Measurements from ENCODE around the gene DNAJC10.
"Not testable (repeated sequence)": the region's sequence is repeated elsewhere in the genome, so short reads cannot be mapped to it uniquely, and the experiment has no call there.

DNAJC10 gene

DNA sequence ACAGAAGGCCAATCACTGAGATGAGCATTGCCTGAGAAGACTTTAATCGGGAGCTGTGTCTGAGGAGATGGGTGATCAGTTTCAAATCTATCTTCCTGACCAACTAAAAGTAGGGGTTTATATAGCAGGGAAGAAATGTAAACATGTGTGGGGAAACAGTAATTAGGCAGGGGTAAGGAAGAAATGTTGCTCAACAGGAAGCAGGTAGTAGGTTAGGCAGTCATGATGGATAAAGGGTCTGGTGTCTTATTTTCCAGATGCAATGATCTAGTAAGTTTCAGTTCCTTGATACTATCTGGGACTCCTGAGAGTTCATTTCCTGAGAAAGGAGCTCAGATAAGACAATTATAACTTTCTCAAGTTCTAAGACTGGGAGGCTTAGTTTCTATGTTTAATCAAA lies 33.8 kb upstream of the DNAJC10 start:
- Histone ChIP-seq H3K27me3 (ENCODE audit: insufficient read depth, low read length, poor library complexity, severe bottlenecking) (no peaks in the 10 kb centered on the region), H3K36me3 (ENCODE audit: insufficient read depth, low read length) (no peaks in the 10 kb centered on the region), H3K9me3 (ENCODE audit: insufficient read depth, low read depth, low read length) (no peaks in the 10 kb centered on the region), H2AFZ (ENCODE audit: low read length) (peak overlapping the region; percentile 37; the same call in 1 of the 2 replicates), H4K20me1 (ENCODE audit: insufficient read depth, low read length, poor library complexity, severe bottlenecking) (no peaks in the 10 kb centered on the region), H3K4me3 (ENCODE audit: low read length, poor library complexity, severe bottlenecking) (no peak overlapping the region), H3F3A (ENCODE audit: low read depth) (no peaks in the 10 kb centered on the region), H3K9me2 (replicated peaks; ENCODE audit: low read depth, low read length) (no peaks in the 10 kb centered on the region), H3K79me2 (ENCODE audit: insufficient read depth, low read length) (no peaks in the 10 kb centered on the region), H3K4me1 (ENCODE audit: insufficient read depth, low read length, poor library complexity, severe bottlenecking) (no peaks in the 10 kb centered on the region), H3K4me2 (ENCODE audit: low read depth, low read length, poor library complexity, severe bottlenecking) (no peak overlapping the region), H3K9ac (ENCODE audit: low read depth, low read length, poor library complexity, severe bottlenecking) (no peak overlapping the region)
- TF ChIP-seq EZH2phosphoT487 (IDR thresholded peaks at IDR 0.05; ENCODE audit: borderline replicate concordance): no peak
- TF ChIP-seq, protein P1, sequence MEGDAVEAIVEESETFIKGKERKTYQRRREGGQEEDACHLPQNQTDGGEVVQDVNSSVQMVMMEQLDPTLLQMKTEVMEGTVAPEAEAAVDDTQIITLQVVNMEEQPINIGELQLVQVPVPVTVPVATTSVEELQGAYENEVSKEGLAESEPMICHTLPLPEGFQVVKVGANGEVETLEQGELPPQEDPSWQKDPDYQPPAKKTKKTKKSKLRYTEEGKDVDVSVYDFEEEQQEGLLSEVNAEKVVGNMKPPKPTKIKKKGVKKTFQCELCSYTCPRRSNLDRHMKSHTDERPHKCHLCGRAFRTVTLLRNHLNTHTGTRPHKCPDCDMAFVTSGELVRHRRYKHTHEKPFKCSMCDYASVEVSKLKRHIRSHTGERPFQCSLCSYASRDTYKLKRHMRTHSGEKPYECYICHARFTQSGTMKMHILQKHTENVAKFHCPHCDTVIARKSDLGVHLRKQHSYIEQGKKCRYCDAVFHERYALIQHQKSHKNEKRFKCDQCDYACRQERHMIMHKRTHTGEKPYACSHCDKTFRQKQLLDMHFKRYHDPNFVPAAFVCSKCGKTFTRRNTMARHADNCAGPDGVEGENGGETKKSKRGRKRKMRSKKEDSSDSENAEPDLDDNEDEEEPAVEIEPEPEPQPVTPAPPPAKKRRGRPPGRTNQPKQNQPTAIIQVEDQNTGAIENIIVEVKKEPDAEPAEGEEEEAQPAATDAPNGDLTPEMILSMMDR (conservative IDR thresholded peaks at IDR 0.05; ENCODE audit: low read length): no peak

DNA sequence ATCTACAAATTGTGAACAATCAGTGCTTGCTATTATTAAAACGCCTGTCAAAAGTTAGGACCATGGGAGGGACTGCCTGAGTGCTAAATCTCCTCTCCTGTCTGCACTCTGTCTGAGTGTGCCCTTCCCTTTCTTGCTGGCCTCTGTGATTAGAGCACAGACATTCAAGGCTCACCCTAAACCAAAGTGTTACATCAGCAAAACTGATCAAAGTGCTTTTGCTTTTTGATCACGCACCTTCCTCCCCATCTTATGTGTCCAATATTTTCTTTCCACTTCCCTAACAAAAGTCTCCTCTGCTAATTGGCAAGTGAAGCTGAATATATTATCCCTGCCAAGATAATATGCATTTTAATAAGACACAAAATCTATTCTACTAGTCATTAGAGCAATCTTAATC lies 30.5 kb upstream of the DNAJC10 start:
- Histone ChIP-seq H3K4me1 (ENCODE audit: insufficient read depth, low read length, poor library complexity, severe bottlenecking) (no peaks in the 10 kb centered on the region), H3K36me3 (ENCODE audit: insufficient read depth, low read length) (no peaks in the 10 kb centered on the region), H3K27me3 (ENCODE audit: insufficient read depth, low read length, poor library complexity, severe bottlenecking) (no peaks in the 10 kb centered on the region), H4K20me1 (ENCODE audit: insufficient read depth, low read length, poor library complexity, severe bottlenecking) (no peaks in the 10 kb centered on the region), H3K9me3 (ENCODE audit: insufficient read depth, low read depth, low read length) (no peaks in the 10 kb centered on the region), H3K9me2 (replicated peaks; ENCODE audit: low read depth, low read length) (no peaks in the 10 kb centered on the region), H3F3A (ENCODE audit: low read depth) (no peaks in the 10 kb centered on the region), H3K4me2 (ENCODE audit: low read depth, low read length, poor library complexity, severe bottlenecking) (no peak overlapping the region), H3K9ac (ENCODE audit: low read depth, low read length, poor library complexity, severe bottlenecking) (no peak overlapping the region), H3K79me2 (ENCODE audit: insufficient read depth, low read length) (no peaks in the 10 kb centered on the region), H2AFZ (ENCODE audit: low read length) (no peak overlapping the region), H3K4me3 (ENCODE audit: low read length, poor library complexity, severe bottlenecking) (no peak overlapping the region)
- no peak for TF ChIP-seq EZH2phosphoT487 (IDR thresholded peaks at IDR 0.05; ENCODE audit: borderline replicate concordance)
- TF ChIP-seq, protein P1 (conservative IDR thresholded peaks at IDR 0.05; ENCODE audit: low read length): no peak

DNA sequence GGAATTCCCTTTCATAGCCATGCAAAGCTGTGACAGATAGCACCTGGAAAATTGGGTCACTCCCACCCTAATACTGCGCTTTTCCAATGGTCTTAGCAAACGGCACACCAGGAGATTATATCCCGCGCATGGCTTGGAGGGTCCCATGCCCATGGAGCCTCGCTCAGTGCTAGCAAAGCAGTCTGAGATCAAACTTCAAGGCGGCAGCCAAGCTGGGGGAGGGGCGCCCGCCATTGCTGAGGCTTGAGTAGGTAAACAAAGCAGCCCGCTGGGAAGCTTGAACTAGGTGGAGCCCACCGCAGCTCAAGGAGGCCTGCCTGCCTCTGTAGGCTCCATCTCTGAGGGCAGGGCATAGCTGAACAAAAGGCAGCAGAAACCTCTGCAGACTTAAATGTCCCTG lies 29.3 kb upstream of the DNAJC10 start:
- not testable (repeated sequence) for H3K4me1 ChIP-seq (ENCODE audit: insufficient read depth, low read length, poor library complexity, severe bottlenecking); H3K36me3 ChIP-seq (ENCODE audit: insufficient read depth, low read length); H3K79me2 ChIP-seq (ENCODE audit: insufficient read depth, low read length); H2AFZ ChIP-seq (ENCODE audit: low read length); H3K4me2 ChIP-seq (ENCODE audit: low read depth, low read length, poor library complexity, severe bottlenecking); H3K9ac ChIP-seq (ENCODE audit: low read depth, low read length, poor library complexity, severe bottlenecking); H3K27me3 ChIP-seq (ENCODE audit: insufficient read depth, low read length, poor library complexity, severe bottlenecking); H3K9me2 ChIP-seq (replicated peaks; ENCODE audit: low read depth, low read length); H4K20me1 ChIP-seq (ENCODE audit: insufficient read depth, low read length, poor library complexity, severe bottlenecking); H3K4me3 ChIP-seq (ENCODE audit: low read length, poor library complexity, severe bottlenecking); H3F3A ChIP-seq (ENCODE audit: low read depth); H3K9me3 ChIP-seq (ENCODE audit: insufficient read depth, low read depth, low read length)

DNA sequence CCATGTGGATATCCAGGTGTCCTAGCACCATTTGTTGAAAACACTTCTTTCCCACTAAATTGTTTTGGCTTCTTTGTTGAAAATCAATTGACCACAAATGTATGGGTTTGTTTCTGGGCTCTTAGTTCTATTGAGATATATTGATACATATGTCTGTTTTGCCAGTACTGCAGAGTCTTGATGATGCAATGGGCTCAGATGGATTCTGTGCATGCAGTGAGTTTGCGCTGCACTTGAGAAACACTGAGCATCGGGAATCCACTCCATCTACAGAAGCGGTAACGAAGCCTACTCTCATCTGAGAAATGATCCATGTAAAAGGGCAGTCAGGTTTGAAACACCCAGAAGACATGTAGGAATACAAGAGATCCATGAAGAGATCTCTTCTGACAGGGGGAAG lies 21.9 kb upstream of the DNAJC10 start:
- no peak overlapping the region for H3K9ac ChIP-seq (ENCODE audit: low read depth, low read length, poor library complexity, severe bottlenecking)
- H3K4me3 ChIP-seq (ENCODE audit: low read length, poor library complexity, severe bottlenecking): no peak overlapping the region
- TF ChIP-seq, protein P1 (conservative IDR thresholded peaks at IDR 0.05; ENCODE audit: low read length): no peak
- no peak for TF ChIP-seq EZH2phosphoT487 (IDR thresholded peaks at IDR 0.05; ENCODE audit: borderline replicate concordance)
- H3K4me2 ChIP-seq (ENCODE audit: low read depth, low read length, poor library complexity, severe bottlenecking): no peak overlapping the region
- no peaks in the 10 kb centered on the region for H3K9me3 ChIP-seq (ENCODE audit: insufficient read depth, low read depth, low read length)
- no peaks in the 10 kb centered on the region for H3F3A ChIP-seq (ENCODE audit: low read depth)
- H3K36me3 ChIP-seq (ENCODE audit: insufficient read depth, low read length): no peaks in the 10 kb centered on the region
- no peak overlapping the region for H2AFZ ChIP-seq (ENCODE audit: low read length)
- no peaks in the 10 kb centered on the region for H3K4me1 ChIP-seq (ENCODE audit: insufficient read depth, low read length, poor library complexity, severe bottlenecking)
- no peaks in the 10 kb centered on the region for H4K20me1 ChIP-seq (ENCODE audit: insufficient read depth, low read length, poor library complexity, severe bottlenecking)
- H3K9me2 ChIP-seq (replicated peaks; ENCODE audit: low read depth, low read length): no peaks in the 10 kb centered on the region
- no peaks in the 10 kb centered on the region for H3K27me3 ChIP-seq (ENCODE audit: insufficient read depth, low read length, poor library complexity, severe bottlenecking)
- no peaks in the 10 kb centered on the region for H3K79me2 ChIP-seq (ENCODE audit: insufficient read depth, low read length)
